Erythroblast (primary cell): ENCODE measurements around the gene ECI1.

Source experiments
- DNase-seq, 2 experiments: peaks; one replicate each; lab custom pipeline; 2025; lab: John Stamatoyannopoulos, UW
- GATA1 ChIP-seq: IDR thresholded peaks from 2 replicates; pipeline ENCODE4 v1.6.1; 2011; ENCODE audit warnings: low read depth, mild to moderate bottlenecking, control low read depth, low read length, moderate library complexity
- POLR2A ChIP-seq: IDR thresholded peaks from 2 replicates; pipeline ENCODE4 v1.6.1; 2011; ENCODE audit warnings: mild to moderate bottlenecking, low read length

ECI1 gene

DNA sequence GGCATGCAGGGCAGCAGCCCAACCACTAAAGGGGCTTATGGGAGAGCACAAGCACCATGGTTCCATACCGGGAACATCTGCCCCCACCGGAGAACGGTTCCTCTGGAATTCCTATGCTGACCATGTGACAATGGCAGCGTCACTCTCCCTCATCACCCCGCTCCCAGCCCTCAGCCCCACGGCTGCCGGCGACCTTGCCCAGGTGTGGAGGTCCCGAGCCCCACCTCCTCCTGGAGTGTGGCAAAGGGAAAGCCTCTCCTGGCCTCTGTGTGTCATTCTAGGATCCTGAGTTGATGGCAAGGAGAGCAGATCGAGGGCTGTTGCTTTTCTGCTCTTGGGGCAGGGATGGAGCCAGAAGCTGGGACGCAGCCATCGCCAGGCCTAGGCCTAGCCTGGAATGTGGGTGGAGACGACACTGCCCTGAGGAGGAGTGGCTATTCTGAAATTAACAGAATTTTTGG is 34.4 kb upstream of the ECI1 start:
- no peak for DNase-seq
- no peak for TF ChIP-seq POLR2A
- no peak for TF ChIP-seq GATA1

DNA sequence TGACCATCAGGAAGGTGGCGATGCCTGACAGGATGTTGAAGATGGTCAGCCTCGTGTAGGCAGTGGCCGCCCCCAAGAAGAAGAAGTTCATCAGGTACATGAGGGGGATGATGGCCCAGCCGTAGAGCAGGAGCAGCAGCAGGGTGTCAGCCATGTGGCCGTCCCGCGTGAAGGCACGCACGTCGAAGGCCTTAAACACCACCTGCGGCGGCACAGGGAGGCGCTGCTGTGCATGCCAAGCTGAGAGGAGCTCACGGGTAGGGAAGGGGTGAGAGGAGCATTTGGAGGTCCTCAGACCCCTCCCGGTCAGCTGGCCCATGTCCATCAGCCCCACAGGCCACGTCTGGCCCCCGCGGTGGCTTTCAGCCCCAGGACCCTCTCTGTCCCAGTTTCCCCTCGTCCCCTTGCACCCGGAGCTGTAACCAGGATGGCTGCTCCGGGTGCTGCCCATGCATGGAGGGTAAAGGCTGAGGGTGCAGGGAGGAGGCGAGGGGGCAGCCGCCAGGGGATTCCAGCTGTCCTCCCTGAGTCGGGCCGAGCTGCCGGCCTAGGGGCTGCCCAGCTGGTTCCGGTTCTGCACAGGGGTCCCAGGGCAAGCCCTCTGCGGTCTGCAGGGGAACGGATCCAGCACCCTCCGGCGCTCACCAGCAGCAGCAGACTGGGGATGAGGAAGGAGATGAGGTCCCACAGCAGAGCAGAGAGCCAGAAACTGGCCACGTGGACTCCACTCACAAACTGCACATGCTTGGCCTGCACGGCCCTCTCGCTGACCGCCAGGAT is 33.6 kb upstream of the ECI1 start:
- TF ChIP-seq POLR2A: no peak
- TF ChIP-seq GATA1: no peak
- no peak for DNase-seq

DNA sequence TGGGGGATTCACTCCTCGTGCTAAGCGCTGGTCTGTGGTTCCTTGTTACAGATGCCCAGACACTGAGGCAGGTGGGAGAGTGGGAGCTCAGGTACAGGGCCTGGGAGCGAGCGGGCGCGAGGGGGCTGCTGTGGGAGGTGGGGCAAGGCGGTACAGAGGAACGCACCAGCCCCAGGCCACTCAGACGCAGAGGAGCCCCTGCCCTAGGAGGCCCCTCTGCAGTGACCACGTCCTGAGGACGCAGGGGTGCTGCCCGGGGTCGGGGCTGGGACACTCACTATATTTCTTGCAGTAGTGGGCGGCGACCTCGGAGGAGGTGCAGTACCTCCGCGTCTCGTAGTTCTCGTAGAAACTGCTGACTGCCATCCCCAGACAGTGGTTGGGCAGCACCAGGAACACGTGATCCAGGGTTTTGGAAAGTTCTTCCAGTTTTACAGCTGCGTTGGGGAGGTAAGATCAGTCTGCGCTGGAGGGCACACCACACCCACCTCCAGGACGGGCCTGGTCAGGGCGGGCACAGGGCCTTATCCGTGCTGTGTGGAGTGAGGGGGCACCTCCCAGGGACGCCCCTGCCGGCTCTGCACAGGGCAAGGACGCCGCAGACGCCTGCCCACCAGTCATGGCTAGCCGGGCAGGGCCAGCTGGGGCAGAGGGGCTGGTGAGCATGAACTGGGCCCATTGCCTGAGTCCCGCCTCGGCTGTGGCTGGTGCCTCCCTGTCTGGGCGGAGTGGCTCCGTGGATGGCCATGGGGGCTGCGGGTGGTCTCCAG is 32.8 kb upstream of the ECI1 start:
- TF ChIP-seq POLR2A (no peak), GATA1 (no peak)
- DNase-seq: no peak

DNA sequence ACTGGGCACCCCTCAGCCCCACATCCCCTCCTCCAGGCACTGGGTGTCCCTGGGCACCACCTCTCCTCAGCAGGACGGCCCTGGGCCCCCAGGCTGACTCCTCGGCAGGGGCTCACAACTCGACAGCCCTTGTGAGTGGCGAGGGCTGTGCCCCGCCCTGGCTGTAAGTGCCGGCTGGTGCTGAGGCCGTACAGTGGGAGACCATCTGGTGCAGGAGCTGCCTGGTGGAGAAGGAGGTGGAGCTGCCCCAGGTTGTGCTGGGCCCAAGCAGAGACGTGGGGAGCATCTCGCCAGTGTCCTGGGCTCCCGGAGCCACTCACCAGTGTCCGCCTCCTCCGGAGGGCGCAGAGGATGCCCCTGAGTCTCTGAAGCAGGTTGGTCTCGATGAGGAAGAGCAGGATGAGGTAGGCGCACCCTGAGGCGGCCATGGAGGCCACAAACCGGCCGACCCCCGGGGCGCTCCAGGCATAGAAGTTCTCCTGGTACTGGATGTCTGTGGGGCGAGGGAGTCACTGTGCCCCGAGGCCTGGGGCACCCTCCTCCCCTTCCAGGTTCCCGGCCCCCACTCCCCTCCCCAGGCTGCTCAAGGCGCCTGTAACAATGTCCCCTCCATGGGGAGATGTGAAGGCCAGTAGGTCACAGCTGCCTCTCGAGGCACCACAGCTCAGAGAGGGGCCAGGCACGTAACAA is 31.6 kb upstream of the ECI1 start:
- TF ChIP-seq POLR2A (no peak), GATA1 (no peak)

DNA sequence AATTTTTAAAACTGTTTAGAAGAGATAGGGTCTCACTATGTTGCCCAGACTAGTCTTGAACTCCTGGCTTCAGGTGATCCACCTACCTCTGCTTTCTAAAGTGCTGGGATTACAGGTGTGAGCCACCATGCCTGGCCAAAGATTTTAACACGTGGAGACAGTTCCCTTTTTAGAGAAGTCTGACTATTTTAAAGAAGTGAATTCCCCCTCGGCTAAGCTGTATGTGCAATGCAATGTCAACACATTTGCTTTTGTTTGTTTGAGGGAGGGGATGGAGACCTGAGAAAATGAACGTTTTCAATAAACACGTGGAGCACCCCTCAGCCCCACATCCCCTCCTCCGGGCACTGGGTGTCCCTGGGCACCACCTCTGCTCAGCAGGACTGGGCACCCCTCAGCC is 30.9 kb upstream of the ECI1 start:
- TF ChIP-seq GATA1: no peak
- no peak for TF ChIP-seq POLR2A
- DNase-seq: no peak

More for the DNA sequence above, 31.6 kb upstream of the ECI1 start:
- no peak for DNase-seq

DNA sequence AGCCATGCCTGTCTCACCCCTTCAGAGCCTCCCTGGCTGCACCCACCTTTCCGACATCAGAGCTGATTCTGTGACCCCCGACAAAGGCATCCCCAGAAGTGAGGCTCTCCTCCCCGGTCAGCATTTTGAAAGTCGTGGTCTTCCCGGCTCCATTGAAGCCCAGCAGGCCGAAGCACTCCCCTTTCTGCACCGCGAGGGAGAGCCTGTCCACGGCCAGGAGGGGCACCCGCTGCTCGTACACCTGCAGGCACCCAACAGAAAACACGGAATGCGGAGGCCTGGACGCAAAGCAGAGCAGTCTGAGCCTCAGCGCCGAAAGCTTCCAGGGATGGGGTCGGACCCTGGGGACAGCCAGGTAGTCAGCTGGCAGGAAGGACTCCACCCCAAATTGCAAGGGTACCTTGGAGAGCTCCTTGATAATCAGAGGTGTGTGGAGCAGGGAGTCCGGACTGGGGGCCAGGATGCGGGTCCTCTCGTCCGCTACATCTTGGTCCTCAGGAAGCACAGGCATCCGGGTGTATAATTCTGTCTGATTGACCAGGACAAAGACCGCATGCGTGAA is 29.7 kb upstream of the ECI1 start:
- DNase-seq: no peak
- TF ChIP-seq GATA1 (no peak), POLR2A (no peak)

DNA sequence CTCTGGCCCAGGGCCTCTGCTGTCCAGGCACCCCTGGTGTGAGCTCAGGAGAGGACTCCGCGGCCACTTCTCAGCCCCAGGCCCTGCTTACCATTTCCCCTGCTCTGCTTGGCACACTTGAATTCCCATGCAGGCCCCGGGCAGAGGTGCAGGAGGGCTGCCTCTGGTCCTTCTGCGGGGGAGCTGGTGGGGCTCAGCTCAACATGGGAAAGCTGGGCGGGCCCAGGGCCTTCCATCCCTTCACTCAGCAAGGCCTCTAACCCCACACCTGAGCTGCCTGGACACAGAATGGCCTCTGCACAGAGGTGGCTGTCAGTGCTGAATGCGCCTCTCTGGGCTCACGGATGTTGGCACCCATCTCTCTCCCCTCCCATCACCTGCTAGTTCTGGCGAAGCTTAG is 29.1 kb upstream of the ECI1 start:
- DNase-seq: no peak
- TF ChIP-seq GATA1 (no peak), POLR2A (no peak)

DNA sequence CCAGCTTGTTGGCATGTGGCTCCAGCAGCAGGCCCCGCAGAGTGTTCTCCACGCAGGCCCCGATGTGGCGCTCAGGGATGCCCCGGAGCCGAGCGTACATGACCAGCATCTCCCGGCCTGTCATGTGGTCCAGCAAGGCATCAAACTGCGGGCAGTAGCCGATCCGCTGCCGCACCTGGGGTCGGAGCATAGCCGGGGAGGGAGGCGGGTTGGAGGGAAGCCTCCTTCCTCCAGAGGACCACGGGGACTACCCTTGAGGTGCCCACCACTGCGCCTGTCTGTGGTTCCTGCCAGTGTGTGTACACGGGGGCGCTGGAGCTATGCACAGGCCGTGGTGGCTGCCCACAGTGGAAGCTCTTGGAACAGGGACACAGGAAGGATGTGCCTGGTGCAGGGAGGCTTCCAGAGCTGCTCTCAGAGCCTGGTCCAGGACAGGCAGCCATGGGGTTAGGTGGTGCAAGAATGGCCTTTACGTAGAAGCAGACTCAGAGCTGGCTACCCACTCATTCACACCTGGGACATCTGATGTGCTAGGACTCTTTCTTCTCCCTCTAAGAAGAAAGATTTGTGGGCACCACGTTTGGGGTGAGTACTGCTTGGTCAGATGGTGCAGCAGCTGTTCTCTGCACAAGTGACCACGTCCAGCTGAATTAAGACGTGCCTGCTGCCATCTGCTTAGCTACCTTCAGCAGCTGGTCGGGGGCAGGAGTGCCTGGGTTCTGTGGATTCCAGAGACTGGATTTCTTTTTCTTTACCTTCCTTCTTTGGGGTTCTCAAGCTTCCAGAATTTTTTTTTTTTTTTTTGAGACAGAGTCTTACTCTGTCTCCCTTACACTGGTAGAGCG is 27.8 kb upstream of the ECI1 start:
- DNase-seq: no peak
- TF ChIP-seq GATA1 (no peak), POLR2A (no peak)

DNA sequence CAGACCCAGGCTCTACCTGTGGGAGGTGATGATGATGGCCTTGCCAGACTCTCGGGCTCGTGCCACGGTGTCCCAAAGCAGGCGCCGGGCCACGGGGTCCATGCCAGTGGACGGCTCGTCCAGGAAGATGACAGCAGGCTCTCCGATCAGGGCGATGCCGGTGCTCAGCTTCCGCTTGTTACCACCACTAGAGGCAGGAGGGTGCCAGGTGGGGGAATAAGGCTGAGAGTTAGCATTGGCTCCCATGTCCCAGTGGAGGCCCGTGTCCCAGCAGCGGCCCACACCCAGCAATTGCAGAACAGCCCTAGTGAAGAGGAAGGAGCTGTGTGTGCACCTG is 26.9 kb upstream of the ECI1 start:
- no peak for DNase-seq
- no peak for TF ChIP-seq POLR2A
- no peak for TF ChIP-seq GATA1

DNA sequence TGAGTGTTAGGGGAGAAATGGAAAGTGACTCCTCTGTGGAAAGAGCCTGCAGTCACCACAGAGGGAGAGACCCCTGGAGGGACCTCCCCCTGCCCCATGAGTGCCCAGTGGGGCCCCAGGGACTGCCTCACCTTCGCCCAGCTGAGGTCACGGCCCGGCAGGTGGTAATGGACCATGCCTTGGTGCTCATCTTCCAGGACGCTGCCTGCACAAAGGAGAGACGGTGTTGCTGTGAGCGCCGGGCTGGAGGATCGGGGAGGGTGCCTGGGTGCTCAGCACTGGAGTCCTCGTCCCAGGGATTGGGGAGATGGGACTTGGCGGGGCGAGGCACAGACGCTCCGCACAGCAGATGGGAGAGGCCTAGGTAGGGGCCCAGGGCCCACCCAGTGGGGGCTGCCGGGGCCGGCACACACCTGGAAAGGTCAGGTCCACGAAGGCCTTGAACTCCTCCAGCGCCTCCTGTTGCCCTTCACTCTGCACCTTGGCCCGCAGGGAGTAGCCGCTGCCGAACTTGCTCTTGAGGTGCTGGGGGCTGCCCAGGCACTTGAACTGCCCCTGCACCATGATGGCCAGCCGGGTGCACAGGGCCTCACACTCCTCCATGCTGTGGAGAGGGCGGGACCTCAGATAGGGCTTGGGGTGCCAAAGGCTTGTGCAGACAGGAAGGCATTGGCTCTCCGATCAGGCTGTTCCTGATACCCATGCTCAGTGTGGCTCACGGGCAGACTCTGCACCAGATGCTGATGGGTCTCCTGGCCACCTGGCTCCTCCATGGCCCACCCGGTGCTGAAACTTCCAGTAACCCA is 26.3 kb upstream of the ECI1 start:
- no peak for TF ChIP-seq GATA1
- TF ChIP-seq POLR2A: no peak
- no peak for DNase-seq

DNA sequence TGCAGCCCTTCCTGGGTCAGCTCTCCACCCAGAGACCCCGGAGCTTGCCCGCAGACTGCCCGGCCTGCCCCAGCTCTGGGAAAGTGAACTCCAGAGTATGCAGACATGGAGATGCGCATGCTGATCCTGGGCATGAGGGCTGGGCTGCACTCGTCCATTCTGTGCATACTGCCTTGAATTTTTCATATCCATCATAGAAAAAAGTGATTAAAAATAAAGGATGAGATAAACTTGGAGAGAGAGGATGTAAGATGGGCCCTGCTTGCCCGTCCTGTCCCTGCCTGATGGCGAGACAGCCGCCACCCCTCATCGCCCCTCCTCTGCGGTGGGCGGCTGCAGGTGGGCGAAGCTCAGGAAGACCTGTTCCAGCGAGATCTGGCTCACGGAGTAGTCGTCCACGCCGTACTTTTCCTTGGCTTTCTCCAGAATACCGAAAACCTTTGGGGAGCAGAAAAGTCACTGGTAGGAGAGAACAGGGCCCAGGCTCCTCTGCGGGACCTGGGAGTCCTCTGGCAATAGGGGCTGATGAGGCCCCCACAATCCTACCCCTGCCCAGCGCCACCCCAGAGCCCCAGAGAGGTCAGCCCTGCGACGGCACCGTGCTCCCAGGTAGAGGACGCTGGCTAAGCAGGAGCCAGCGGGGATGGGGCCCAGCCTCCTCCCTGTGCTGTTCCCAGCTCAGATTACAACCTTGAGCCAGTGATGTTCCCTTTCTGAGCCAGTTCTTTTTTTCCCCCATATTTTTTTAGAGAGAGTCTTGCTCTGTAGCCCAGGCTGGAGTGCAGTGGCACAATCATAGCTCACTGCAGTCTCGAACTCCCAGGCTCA is 25.2 kb upstream of the ECI1 start:
- DNase-seq: no peak
- TF ChIP-seq POLR2A (no peak), GATA1 (no peak)
